Muscle layer of colon (tissue), 2 donors: ENCODE measurements around the gene ASCC2.
A peak's percentile ranks its signal among the peaks of the same experiment; 100 is the strongest.
"Not testable (repeated sequence)": the region's sequence is repeated elsewhere in the genome, so short reads cannot be mapped to it uniquely, and the experiment has no call there.

Experiments
- H3K27ac ChIP-seq: one replicate; pipeline ENCODE4 v1.7.0; 2013; ENCODE audit warnings: low read depth, mild to moderate bottlenecking, low read length, moderate library complexity
- H3K27me3 ChIP-seq, 2 donors: one replicate each; pipeline ENCODE4 v1.7.0; 2013; ENCODE audit warnings: low read length in 2 of 2, mild to moderate bottlenecking in 2 of 2; ENCODE audit not compliant: insufficient read depth in 2 of 2, control insufficient read depth in 1 of 2
- H3K36me3 ChIP-seq: one replicate; pipeline ENCODE4 v1.7.0; 2013; ENCODE audit warnings: mild to moderate bottlenecking, low read length; ENCODE audit not compliant: insufficient read depth
- H3K4me1 ChIP-seq: one replicate; pipeline ENCODE4 v1.7.0; 2013; ENCODE audit warnings: mild to moderate bottlenecking, low read length; ENCODE audit not compliant: insufficient read depth
- H3K4me3 ChIP-seq, 2 donors: one replicate each; pipeline ENCODE4 v1.7.0; 2013; ENCODE audit warnings: low read length in 2 of 2, low read depth in 1 of 2, mild to moderate bottlenecking in 1 of 2, moderate library complexity in 1 of 2
- H3K9ac ChIP-seq: one replicate; pipeline ENCODE4 v1.7.0; 2013; ENCODE audit warnings: low read length
- H3K9me3 ChIP-seq: one replicate; pipeline ENCODE4 v1.7.0; 2013; ENCODE audit warnings: mild to moderate bottlenecking, low read length
- donor health status: abdominal sarcoma.
- donor health status: Adenocarcinoma of cecum.

ASCC2 gene

GRCh38 chr22:29854432-29854831 is 16.4 kb upstream of the ASCC2 start:
- Histone ChIP-seq H3K4me1 (no peaks in the 10 kb centered on the region), H3K9ac (no peak overlapping the region), H3K27me3 (no peaks in the 10 kb centered on the region), H3K9me3 (no peaks in the 10 kb centered on the region), H3K27ac (no peak overlapping the region), H3K36me3 (no peaks in the 10 kb centered on the region), H3K4me3 (no peak overlapping the region)

- Histone ChIP-seq H3K36me3 (no peaks in the 10 kb centered on the region), H3K27me3 (no peaks in the 10 kb centered on the region), H3K4me3 (no peak overlapping the region), H3K9me3 (no peaks in the 10 kb centered on the region), H3K27ac (no peak overlapping the region), H3K4me1 (no peaks in the 10 kb centered on the region), H3K9ac (no peak overlapping the region)
Measured at GRCh38 chr22:29848111-29848510, 10.0 kb upstream of the ASCC2 start.

GRCh38 chr22:29846290-29846689 is 8.2 kb upstream of the ASCC2 start:
- Histone ChIP-seq H3K4me3 (no peak overlapping the region), H3K9ac (no peak overlapping the region), H3K27ac (no peak overlapping the region), H3K36me3 (no peaks in the 10 kb centered on the region), H3K9me3 (no peaks in the 10 kb centered on the region), H3K4me1 (no peaks in the 10 kb centered on the region), H3K27me3 (no peaks in the 10 kb centered on the region)

DNA sequence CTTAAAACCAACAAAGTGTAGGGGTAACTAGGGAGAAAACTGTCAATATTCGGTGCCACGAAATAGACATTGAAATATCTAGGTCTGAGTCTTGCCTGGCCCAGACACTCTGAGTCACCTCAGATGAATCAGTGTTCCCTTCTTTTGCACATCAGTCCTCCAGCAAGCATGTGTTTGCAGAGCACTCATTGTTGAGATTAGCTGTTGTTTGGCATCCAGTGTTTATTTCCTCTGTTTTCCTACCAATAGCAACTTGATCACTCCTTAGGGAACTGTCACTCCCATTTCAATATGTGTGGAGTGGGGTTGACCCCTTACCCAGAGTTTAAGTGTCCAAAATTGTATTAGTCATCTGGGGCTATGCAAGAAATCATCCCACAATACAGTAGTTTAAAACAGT is 4.7 kb upstream of the ASCC2 start:
- no peak overlapping the region for H3K4me3 ChIP-seq
- no peaks in the 10 kb centered on the region for H3K9me3 ChIP-seq
- H3K27ac ChIP-seq, result no peak overlapping the region
- H3K36me3 ChIP-seq, result no peaks in the 10 kb centered on the region
- no peak overlapping the region for H3K9ac ChIP-seq
- H3K27me3 ChIP-seq, result no peaks in the 10 kb centered on the region
- H3K4me1 ChIP-seq, result peaks cover 6% of the 10 kb centered on the region

GRCh38 chr22:29842172-29842571 is 4.1 kb upstream of the ASCC2 start:
- no peak overlapping the region for H3K4me3 ChIP-seq
- H3K27ac ChIP-seq, result no peak overlapping the region
- H3K4me1 ChIP-seq, result peaks cover 10% of the 10 kb centered on the region
- no peaks in the 10 kb centered on the region for H3K27me3 ChIP-seq
- no peaks in the 10 kb centered on the region for H3K9me3 ChIP-seq
- no peaks in the 10 kb centered on the region for H3K36me3 ChIP-seq
- H3K9ac ChIP-seq, result no peak overlapping the region

DNA sequence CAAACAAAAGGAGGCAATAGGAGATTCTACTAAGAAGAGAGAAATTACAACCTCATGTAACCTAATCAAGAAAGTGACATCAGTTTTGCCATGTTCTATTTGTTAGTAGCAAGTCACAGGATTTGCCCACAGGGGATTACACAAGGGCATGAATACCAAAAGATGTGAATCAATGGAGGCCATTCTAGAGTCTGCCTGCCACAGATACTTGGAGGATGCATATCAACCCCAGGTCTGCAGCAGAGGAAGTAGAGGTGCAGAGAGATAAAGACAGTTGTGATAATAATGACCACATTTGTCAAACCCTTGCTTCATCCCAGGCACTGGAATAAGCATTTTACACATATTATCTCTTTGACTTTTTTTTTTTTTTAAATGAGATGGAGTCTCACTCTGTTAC is 2.4 kb upstream of the ASCC2 start:
- no peaks in the 10 kb centered on the region for H3K9me3 ChIP-seq
- peaks cover 16% of the 10 kb centered on the region for H3K4me1 ChIP-seq
- H3K36me3 ChIP-seq, result no peaks in the 10 kb centered on the region

DNA sequence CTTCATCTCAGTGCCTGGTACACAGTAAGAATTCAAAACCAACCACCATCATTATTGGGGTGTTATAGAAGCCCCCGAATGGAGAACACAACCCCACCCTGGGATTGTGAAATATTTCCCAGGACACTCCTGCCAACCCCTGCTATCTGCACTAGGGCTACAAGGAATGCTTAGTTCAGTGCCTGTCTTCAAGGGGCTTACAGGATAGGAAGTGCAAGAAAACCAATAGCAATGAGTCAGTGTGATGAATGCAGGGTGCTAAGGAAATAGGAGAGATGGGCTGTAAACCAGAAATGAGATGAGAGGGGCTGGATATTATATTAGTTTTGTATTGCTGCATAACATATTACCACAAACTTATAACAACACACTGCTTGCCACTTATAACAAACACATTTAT is 965 bp upstream of the ASCC2 start:
- Histone ChIP-seq H3K36me3 (peaks cover 5% of the 10 kb centered on the region), H3K4me1 (peaks cover 16% of the 10 kb centered on the region), H3K4me3 (peak overlapping the region in 1 of 2 donors; percentile 98), H3K9me3 (no peaks in the 10 kb centered on the region), H3K27ac (peak overlapping the region; percentile 77), H3K27me3 (no peaks in the 10 kb centered on the region), H3K9ac (peak overlapping the region; percentile 33)

More for the DNA sequence above, 2.4 kb upstream of the ASCC2 start:
- H3K27ac ChIP-seq, result no peak overlapping the region
- no peak overlapping the region for H3K9ac ChIP-seq
- no peaks in the 10 kb centered on the region for H3K27me3 ChIP-seq
- no peak overlapping the region for H3K4me3 ChIP-seq

GRCh38 chr22:29838599-29838956 is 504 bp upstream of the ASCC2 start:
- peak overlapping the region; percentile 33 for H3K9ac ChIP-seq
- peaks cover 16% of the 10 kb centered on the region for H3K4me1 ChIP-seq
- no peaks in the 10 kb centered on the region for H3K9me3 ChIP-seq
- H3K27ac ChIP-seq, result peak overlapping the region; percentile 77
- H3K27me3 ChIP-seq, result no peaks in the 10 kb centered on the region
- H3K4me3 ChIP-seq, result peak overlapping the region; percentile 37 to 98
- peaks cover 8% of the 10 kb centered on the region for H3K36me3 ChIP-seq

DNA sequence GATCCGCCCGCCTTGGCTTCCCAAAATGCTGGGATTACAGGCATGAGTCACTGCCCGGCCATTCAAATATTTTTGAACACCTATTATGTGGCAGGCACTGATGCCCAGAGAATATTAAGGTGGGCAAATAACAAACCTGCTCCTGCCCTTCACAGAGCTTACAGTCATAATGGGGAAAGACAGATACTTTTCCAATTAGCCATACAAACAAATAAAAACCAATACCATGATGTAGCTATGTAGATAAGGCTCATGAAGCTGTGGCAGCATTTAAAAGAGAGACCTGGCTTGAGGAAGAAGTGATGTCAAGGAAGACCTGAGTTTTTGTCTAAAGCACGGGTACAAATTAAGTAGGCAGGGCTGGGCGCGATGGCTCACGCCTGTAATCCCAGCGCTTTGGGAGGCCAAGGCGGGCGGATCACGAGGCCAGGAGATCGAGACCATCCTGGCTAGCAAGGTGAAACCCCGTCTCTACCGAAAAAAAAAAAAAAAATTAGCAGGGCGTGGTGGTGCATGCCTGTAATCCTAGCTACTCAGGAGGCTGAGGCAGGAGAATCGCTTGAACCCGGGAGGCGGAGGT is 1.2 kb downstream of the ASCC2 start:
- H3K27ac ChIP-seq, H3K9me3 ChIP-seq, H3K9ac ChIP-seq, H3K27me3 ChIP-seq: not testable (repeated sequence)
- Histone ChIP-seq H3K4me1 (peaks cover 16% of the 10 kb centered on the region), H3K36me3 (peaks cover 17% of the 10 kb centered on the region), H3K4me3 (peak overlapping the region; percentile 93 to 98)

GRCh38 chr22:29834046-29834445 is 4.0 kb downstream of the ASCC2 start:
- H3K4me1 ChIP-seq, result peaks cover 16% of the 10 kb centered on the region
- no peak overlapping the region for H3K27ac ChIP-seq
- no peaks in the 10 kb centered on the region for H3K9me3 ChIP-seq
- no peaks in the 10 kb centered on the region for H3K27me3 ChIP-seq
- H3K4me3 ChIP-seq, result no peak overlapping the region
- no peak overlapping the region for H3K9ac ChIP-seq
- H3K36me3 ChIP-seq, result peaks cover 34% of the 10 kb centered on the region

- Histone ChIP-seq H3K4me3 (no peak overlapping the region), H3K9me3 (no peaks in the 10 kb centered on the region), H3K4me1 (peaks cover 10% of the 10 kb centered on the region), H3K9ac (no peak overlapping the region), H3K36me3 (peaks cover 36% of the 10 kb centered on the region), H3K27ac (no peak overlapping the region), H3K27me3 (no peaks in the 10 kb centered on the region)
Measured at GRCh38 chr22:29833392-29833965, 4.6 kb downstream of the ASCC2 start.

GRCh38 chr22:29831958-29832357 is 6.1 kb downstream of the ASCC2 start:
- Histone ChIP-seq H3K27ac (no peak overlapping the region), H3K9me3 (no peaks in the 10 kb centered on the region), H3K4me1 (peaks cover 3% of the 10 kb centered on the region)

More at GRCh38 chr22:29831958-29832357, 6.1 kb downstream of the ASCC2 start:
- no peak overlapping the region for H3K4me3 ChIP-seq
- no peaks in the 10 kb centered on the region for H3K27me3 ChIP-seq
- H3K36me3 ChIP-seq, result peaks cover 41% of the 10 kb centered on the region
- H3K9ac ChIP-seq, result no peak overlapping the region
